ENCODE measurements around the gene SAXO2.
"Not testable (repeated sequence)": the region's sequence is repeated elsewhere in the genome, so short reads cannot be mapped to it uniquely, and the experiment has no call there.

The SAXO2 gene

GRCh38 chr15:82315519-82316246 is 53.1 kb downstream of the SAXO2 start:
- peak; percentile 23 for DNase-seq

DNA sequence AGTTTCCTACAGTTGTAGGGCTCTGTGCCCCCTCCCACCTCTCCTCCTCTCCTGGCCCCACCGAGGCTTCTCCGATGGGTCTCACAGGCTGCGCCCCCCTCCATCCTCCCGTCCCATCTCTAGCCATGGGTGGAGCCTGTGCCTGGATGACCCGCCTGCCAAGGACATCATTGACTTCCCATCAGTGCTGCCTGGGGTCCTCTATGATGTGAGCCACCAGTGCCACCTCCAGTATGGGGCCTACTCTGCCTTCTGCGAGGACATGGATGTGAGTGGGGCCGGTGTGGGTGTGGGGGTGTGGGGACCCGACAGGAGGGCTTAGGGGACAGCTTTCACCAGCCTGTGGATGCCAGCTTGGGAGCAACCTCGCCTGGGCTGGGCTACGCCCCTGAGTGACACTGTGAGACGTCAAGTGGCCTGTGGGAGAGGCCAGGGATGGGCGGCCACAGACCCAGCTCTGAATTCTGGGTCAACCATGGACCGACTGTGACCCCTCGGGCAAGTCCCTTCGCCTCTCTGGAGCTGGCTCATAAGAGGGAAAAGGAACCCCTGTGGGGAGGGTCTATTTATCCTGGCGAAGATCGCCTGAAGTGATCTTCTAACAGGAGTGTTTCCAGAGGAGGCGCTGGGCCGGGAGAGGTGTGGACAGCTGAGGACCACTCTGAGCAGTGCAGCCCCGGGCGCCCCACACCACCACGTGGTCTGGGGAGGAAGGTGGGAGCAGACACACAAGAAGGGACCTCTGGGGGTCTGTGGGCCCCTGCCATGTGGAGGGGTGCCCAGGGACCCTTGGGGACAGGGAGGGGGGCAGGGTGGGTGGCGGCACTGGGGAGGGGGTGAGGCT is 53.9 kb downstream of the SAXO2 start:
- DNase-seq = not testable (repeated sequence)

- DNase-seq = no peak
Observed at GRCh38 chr15:82317091-82317489, 54.5 kb downstream of the SAXO2 start.

DNA sequence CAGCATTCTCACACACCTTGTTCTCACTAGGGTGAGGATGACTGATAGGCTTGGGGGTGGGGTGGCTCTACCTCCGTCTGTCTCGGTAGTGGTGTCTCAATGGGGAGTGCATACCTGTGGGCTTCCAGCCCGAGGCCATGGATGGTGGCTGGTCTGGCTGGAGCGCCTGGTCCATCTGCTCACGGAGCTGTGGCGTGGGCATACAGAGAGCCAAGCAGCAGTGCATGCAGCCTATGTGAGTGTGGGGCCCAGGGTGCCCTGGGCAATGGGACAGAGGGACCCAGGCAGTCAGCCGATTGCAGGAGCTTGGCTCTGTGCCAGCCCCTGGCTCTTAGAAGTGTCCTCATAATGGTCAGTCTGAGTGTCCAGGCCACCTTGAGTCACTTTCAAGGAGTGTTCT is 54.9 kb downstream of the SAXO2 start:
- DNase-seq = not testable (repeated sequence)

- not testable (repeated sequence) for DNase-seq
Observed at GRCh38 chr15:82318281-82318680, 55.7 kb downstream of the SAXO2 start.

DNA sequence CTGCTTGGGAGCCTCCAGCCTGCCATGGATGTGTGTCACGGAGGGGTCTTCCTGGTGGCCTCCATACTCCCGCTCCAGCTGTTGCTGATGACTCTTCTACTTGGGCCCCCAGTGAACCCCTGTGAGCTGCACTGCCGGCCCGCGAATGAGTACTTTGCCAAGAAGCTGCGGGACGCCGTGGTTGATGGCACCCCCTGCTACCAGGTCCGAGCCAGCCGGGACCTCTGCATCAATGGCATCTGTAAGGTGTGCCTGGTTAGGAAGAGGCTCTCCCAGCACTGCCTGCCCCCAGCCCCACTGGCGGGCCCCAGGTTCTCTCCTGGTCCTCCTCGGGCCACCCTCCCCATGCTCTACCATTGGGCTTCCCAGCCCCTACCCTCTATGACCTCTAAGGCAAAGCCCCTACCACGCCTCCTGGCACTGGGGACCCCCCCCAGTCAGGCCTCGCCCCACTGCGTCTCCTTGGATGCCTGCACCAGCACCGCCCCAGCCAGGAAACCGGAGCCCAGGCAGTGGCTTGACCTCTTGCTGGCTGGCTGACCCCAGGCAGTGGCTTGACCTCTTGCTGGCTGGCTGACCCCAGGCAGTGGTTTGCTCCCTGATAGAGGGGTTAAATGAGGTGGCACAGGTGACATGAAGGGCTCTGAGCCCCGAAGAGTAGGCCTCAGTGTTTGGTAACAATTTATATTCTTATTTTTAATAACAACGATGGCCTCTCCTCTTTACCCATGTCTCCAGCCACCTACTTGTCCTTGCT is 57.1 kb downstream of the SAXO2 start:
- not testable (repeated sequence) for DNase-seq

DNA sequence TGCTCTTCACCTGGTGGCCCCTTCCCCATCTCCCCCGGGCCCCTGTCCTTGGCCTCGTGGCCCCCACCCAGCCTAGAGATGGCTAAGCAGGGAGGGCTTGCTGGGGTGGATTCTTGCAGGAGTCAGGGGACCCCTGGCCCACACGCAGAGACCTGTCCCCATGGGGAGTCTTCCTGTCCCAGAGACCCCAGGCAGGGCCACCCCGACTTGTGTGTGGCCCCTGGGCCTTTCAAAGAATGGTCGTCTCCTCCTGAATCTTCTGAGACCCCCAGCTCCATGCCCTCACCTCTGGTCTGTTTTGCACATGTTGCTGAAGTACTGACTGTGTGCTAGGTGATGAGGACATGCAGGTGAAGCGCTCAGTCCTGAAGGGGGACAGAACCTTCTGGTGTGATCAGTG is 58.2 kb downstream of the SAXO2 start:
- not testable (repeated sequence) for DNase-seq

DNA sequence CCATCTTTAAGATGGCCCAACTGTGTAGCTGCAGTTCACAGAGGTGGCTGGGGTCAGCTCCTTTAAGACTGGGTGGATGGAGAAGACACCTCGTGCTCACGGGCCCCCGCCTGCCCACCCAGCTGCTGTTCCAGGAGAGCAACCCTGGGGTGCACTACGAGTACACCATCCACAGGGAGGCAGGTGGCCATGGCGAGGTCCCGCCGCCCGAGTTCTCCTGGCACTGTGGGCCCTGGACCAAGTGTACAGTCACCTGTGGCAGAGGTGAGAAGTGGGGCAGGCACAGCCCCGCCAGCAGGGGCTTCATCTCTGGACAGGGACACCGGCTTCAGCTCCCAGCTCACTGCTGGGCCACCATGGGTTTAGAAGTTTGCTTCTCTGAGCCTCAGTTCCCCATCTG is 59.9 kb downstream of the SAXO2 start:
- DNase-seq = not testable (repeated sequence)

- DNase-seq = not testable (repeated sequence)
Observed at GRCh38 chr15:82324831-82325230, 62.2 kb downstream of the SAXO2 start.

DNA sequence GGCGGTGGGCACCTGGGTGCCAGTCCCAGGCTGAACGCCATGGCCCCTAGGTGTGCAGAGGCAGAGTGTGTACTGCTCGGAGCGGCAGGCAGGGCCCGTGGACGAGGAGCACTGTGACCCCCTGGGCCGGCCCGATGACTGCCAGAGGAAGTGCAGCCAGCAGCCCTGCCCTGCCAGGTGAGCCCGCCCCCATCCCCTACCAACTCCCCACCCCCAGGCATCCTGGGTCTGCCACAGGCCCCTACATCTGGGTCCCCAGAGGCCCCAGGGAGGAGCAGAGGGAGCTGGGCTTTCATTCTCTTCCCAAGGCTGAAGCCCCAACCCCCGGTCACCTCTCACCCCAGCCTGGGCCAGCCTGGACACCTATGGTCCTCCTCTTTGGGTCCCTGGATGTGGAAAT is 63.0 kb downstream of the SAXO2 start:
- DNase-seq = not testable (repeated sequence)

DNA sequence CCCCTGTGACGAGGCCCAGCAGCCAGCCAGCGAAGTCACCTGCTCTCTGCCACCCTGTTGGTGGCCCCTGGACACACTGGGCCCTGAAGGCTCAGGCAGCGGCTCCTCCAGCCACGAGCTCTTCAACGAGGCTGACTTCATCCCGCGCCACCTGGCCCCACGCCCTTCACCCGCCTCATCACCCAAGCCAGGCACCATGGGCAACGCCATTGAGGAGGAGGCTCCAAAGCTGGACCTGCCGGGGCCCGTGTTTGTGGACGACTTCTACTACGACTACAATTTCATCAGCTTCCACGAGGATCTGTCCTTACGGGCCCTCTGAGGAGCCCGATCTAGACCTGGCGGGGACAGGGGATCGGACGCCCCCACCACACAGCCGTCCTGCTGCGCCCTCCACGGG is 64.3 kb downstream of the SAXO2 start:
- DNase-seq = not testable (repeated sequence)

- not testable (repeated sequence) for DNase-seq
Observed at GRCh38 chr15:82327372-82327771, 64.8 kb downstream of the SAXO2 start.

DNA sequence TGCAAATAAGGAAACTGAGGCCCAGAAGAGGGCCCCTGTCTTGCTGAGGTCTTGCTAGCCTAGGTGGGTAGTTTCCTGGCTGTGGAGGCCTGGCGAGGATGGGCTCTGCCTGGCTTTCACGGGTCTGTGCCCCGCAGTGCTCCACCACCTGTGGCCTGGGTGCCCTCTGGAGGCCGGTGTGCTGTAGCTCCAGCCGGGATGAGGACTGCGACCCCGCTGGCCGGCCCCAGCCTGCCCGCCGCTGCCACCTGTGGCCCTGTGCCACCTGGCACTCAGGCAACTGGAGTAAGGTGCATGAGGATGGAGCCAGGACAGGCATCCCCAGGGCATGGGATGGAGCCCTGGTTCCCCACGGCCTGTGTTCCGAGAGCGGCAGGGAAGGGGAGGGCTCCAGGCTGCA is 66.4 kb downstream of the SAXO2 start:
- DNase-seq = not testable (repeated sequence)

DNA sequence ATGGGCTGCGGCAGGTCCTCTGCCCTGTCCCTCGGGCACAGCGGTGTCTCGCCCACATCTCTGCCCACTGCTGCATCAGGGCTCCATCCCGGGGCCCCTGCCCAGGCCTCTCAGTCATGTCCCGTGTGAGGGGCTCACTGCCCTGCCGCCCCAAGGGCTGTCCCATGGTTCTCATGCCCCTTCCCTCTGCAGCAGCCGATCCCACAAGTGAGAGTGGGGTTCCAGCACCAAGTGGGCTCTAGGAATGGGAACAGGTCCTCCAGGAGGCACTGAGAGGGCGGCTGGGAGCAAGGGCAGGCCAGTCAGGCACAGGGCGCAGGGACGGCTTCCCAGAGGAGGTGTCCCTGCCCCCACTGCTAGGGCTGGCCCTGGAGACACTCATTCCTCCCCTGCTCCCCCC is 68.3 kb downstream of the SAXO2 start:
- DNase-seq = not testable (repeated sequence)

DNA sequence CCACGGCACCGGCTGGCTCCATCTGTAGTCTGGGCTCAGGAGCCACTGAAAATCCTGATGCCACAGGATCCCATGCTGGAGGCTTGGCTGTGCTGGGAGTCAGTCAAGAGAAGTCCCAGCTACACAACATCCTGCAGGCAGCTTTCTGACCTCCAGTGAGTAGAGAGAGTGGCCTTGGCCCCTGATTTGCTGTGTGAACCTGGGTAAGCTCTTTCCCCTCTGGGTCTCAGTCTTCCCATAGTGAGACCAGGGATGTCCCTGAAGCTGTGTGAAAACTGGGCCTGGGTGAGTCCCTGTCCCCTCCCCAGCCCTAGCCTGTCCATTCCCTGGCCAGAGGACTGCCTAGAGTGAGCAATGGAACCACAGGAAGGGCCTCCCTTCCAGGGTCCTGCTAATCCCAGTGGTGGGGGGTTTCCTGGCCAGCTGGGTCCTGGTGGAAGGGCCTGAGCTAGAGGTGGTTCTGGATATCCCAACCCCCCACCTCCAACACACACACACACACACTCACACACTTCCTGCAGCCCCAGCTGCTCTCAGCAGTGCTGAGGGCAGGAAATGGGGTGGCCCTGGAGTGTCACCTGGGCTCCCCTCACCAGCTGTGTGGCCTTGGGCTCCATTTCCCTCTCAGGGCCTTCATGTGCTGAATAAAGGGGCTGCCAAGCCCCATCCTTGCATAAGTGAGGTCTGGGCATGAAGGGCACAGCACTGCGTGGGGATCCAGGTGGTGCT is 69.1 kb downstream of the SAXO2 start:
- not testable (repeated sequence) for DNase-seq

DNA sequence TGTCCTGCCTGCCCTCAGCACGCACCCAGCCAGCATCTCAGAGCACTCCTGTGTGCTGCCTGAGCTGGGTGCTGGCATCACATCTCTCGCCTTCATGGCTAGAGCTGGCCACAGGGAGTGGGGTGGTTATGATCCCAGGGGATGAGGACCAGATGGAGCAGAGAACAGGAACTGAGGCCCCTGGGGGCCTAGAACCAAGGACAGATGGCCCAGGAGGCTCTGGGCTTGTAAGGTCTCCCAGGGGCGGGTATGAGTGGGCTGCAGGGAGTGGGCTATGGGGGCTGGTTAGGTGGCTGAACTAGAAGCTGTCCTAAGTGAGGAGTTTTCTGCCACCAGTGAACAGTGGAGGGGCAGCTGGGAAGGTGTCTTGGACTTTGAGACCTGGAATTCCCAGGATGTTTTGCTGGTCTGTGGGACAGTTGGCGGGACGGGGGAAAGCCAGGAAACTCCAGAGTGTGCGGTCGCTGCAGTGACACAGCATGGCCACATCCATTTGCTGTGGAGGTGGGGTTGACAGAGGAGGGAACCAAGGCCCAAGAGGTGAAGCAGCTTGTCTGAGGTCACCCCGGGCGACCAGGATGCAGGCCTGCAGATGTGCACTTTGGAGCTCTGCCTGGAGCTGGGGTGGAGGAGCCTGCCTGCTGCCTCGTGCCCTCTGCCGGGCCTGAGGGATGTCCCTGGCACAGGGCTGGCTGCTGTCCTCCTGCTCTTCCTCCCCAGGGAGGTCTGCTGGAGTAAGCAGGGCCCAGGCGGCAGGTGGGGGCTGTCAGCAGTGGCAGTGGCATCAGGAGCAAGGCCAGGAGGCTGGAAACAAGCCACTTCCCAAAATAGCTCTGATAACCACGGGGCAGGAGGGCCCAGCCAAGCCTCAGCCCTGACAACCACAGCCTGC is 70.3 kb downstream of the SAXO2 start:
- not testable (repeated sequence) for DNase-seq

GRCh38 chr15:82333603-82334553 is 71.3 kb downstream of the SAXO2 start:
- not testable (repeated sequence) for DNase-seq
